C4-2B (cell line): Measurements from ENCODE around the gene LITAF.
"Not testable (repeated sequence)": the region's sequence is repeated elsewhere in the genome, so short reads cannot be mapped to it uniquely, and the experiment has no call there.

Source experiments
- H3K27ac ChIP-seq: fragments of 450-650 bp; 2 replicates; pipeline ENCODE4 v1.5.1; 2017
- ZFX ChIP-seq: fragments of 450-650 bp; IDR thresholded peaks from 2 replicates; pipeline ENCODE4 v1.6.1; 2017
- TF ChIP-seq, protein P1 (sequence below): fragments of 450-650 bp; conservative IDR thresholded peaks from 2 replicates; pipeline ENCODE4 v1.5.1; 2017; ENCODE audit warnings: mild to moderate bottlenecking

LITAF gene

GRCh38 chr16:11597235-11598095 lies 10.7 kb upstream of the LITAF start:
- H3K27ac ChIP-seq, result no peak overlapping the region
- TF ChIP-seq, protein P1, sequence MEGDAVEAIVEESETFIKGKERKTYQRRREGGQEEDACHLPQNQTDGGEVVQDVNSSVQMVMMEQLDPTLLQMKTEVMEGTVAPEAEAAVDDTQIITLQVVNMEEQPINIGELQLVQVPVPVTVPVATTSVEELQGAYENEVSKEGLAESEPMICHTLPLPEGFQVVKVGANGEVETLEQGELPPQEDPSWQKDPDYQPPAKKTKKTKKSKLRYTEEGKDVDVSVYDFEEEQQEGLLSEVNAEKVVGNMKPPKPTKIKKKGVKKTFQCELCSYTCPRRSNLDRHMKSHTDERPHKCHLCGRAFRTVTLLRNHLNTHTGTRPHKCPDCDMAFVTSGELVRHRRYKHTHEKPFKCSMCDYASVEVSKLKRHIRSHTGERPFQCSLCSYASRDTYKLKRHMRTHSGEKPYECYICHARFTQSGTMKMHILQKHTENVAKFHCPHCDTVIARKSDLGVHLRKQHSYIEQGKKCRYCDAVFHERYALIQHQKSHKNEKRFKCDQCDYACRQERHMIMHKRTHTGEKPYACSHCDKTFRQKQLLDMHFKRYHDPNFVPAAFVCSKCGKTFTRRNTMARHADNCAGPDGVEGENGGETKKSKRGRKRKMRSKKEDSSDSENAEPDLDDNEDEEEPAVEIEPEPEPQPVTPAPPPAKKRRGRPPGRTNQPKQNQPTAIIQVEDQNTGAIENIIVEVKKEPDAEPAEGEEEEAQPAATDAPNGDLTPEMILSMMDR, result no peak
- no peak for TF ChIP-seq ZFX

DNA sequence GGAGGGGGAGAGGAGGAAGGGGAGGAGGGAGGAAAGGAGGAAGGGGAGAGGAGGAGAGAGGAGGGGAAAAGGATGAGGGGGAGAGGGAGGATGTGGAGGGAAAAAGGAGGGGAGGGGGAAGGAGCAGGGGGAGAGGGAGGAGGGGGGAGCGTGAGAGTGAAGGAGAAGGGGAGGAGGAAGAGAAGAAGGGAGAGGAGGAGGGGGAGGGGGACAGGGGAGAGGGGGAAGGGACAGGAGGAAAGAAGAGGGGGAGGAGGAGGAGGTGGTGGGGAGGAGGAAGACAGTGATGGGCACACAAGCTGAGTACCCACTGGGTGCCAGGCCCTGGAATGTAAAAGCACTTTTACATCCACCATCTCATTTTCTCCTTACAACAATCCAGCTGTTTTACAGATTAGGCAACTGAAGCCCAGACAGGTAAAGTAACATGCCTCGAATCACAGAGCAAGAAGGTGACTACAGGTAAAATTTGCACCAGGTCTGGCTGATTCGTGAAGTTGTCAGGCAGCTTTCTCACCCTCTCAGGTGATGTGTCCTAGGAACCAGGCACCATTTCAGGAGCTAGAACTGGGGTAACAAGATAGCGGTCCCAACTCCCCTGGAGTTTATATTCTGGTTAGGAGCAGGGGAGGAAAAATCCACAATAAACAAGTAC lies 10.0 kb upstream of the LITAF start:
- TF ChIP-seq ZFX, result no peak
- no peak overlapping the region for H3K27ac ChIP-seq

GRCh38 chr16:11593581-11593980 lies 6.9 kb upstream of the LITAF start:
- no peak for TF ChIP-seq ZFX
- TF ChIP-seq, protein P1, result no peak
- no peak overlapping the region for H3K27ac ChIP-seq

DNA sequence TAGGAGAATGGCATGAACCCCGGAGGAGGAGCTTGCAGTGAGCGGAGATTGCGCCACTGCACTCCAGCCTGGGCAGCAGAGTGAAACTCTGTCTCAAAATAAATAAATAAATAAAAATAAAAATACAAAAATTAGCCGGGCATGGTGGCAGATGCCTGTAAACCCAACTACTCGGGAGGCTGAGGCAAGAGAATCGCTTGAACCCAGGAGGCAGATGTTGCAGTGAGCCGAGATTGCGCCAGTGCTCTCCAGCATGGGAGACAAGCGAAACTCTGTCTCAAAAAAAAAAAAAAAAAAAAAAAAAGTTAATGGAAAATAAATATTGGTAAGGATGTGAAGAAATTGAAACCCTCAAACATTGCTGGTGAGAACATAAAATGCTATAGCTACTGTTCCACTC lies 6.4 kb upstream of the LITAF start:
- not testable (repeated sequence) for H3K27ac ChIP-seq

- H3K27ac ChIP-seq, result not testable (repeated sequence)
These were observed 4.9 kb upstream of the LITAF start for GRCh38 chr16:11591630-11592029.

GRCh38 chr16:11589198-11589550 lies 2.5 kb upstream of the LITAF start:
- no peak overlapping the region for H3K27ac ChIP-seq
- TF ChIP-seq ZFX, result no peak
- TF ChIP-seq, protein P1, result no peak

DNA sequence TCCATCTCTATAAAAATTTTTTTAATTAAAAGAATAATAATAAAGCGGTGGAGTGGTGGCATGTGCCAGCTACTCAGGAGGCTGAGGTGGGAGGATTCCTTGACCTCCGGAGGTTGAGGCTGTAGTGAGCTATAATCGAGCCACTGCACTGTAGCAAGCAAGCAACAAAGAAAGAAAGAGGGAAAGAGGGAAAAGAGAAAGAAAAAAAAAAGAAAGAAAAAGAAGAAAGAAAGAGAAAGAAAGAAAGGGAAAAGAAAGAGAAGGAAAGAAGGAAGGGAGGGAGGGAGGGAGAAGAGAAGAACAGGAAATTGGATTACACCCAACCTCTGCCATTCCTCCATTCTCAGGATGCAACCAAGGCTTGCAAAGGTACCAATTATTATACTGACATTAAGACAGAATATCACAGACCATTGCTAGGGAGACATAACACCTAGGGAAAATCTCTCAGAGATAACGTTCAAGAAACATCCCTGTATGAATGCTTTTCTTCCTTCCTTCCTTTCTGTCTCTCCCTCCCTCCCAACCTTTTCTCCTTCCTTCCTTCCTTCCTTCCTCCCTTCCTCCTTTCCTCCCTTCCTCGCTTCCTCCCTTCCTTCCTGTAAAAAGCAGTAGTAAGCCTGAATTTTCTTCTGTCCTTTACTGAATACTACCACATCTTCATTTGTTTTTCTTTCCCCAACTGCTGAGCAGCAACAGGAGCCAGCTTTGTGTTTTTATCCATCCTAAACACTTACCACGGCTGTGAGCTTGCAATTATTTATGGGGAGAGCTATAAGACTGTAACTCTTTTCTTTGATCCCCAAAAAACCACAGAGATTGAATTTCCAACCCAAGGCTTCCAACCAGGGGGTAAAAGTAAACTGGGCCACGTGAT lies 1.8 kb upstream of the LITAF start:
- H3K27ac ChIP-seq, result no peak overlapping the region
- no peak for TF ChIP-seq ZFX
- TF ChIP-seq, protein P1, result no peak

GRCh38 chr16:11587643-11588247 lies 1.0 kb upstream of the LITAF start:
- TF ChIP-seq ZFX, result no peak
- peak overlapping the region; percentile 93 for H3K27ac ChIP-seq

GRCh38 chr16:11586378-11586855 lies 302 bp downstream of the LITAF start:
- TF ChIP-seq, protein P1, result no peak
- TF ChIP-seq ZFX, result no peak
- peak overlapping the region; percentile 93 for H3K27ac ChIP-seq
